ENCODE measurements around the gene AFF1.

DNA sequence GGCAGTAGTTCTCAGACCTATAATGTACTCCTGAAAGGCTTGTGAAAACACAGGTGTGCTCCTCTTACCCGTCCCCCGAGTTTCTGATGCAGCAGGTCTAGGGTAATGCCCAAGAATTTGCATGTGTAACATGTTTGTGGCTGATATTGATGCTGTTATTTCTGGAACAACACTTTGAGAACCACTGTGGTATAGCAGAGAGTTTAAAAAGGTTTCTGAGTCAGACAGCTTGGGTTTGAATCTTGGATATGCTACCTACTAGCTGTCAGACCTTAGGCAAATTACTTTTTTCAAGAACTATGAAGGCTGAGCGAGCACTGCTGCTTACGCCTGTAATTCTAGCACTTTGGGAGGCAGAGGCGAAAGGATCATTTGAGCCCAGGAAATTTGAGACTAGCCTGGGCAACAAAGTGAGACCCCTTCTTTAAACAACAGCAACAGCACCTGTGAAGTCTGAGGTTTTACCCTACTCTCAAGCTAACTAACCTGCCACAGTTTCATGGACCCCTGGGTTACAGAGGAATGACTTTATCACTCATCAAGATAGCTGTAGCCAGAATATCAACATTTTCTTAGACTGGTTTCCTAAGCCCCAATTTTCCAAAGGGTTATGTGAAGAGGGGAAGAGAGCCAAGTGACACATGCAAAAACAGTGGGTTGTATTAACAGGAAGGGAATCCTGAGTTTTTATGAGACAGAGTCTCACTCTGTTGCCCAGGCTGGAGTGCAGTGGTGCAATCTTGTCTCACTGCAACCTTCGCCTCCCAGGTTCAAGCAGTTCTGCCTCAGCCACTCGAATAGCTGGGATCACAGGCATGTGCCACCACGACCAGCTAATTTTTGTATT, 5.1 kb downstream of the AFF1 start:
- TF ChIP-seq CTCF (IDR thresholded peaks at IDR 0.05), result no peak
- TF ChIP-seq POLR2A (IDR thresholded peaks at IDR 0.05), result no peak
